GM12878 (cell line): ENCODE results near the gene TRERF1.

ENCODE experiments used
- HSF1 ChIP-seq: fragments of 150-350 bp; IDR thresholded peaks from 2 replicates; pipeline ENCODE4 v1.6.1; 2014; ENCODE audit warnings: mild to moderate bottlenecking, low read depth, low read length
- MYC ChIP-seq: IDR thresholded peaks from 2 replicates; pipeline ENCODE4 v1.6.1; 2011; ENCODE audit warnings: mild to moderate bottlenecking, low read length, moderate library complexity, inconsistent platforms; ENCODE audit not compliant: insufficient read depth, insufficient replicate concordance, insufficient read length, severe bottlenecking
- SIN3A ChIP-seq: IDR thresholded peaks from 2 replicates; pipeline ENCODE4 v1.6.1; 2012; ENCODE audit warnings: low read depth, low read length, improper control_type of control experiment
- TF ChIP-seq, protein P1 (sequence below), 3 experiments: IDR thresholded peaks in 2 of 3; conservative IDR thresholded peaks in 1 of 3; 2 replicates each; pipeline ENCODE4 v1.5.1; 2011; ENCODE audit warnings: low read depth in 3 of 3, low read length in 3 of 3, mild to moderate bottlenecking in 3 of 3, control low read depth in 2 of 3, moderate library complexity in 2 of 3, inconsistent platforms in 1 of 3, mixed read lengths in 1 of 3; ENCODE audit not compliant: control insufficient read depth in 2 of 3, insufficient read depth in 1 of 3; ENCODE audit errors: extremely low read depth in 1 of 3

DNA sequence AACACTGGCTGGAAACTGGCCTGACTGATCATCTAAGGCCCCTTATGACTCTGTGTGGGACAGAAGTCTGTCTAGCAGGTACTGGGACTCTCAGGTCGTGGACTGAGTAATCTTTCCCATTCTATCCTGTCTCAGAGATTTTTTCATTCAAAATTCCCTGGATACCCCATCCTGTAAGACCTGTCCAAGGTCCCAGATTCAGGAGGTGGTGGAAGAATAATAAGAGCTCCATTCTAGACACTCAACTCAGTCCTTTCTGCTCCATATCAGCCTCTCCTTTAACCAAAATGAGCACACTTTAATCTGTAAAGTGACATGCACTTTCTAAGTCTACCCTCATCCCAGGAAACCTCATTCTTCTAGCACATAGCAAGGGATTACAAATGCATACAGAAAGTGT lies 151.5 kb downstream of the TRERF1 start:
- no peak for TF ChIP-seq SIN3A
- no peak for TF ChIP-seq HSF1
- TF ChIP-seq, protein P1, sequence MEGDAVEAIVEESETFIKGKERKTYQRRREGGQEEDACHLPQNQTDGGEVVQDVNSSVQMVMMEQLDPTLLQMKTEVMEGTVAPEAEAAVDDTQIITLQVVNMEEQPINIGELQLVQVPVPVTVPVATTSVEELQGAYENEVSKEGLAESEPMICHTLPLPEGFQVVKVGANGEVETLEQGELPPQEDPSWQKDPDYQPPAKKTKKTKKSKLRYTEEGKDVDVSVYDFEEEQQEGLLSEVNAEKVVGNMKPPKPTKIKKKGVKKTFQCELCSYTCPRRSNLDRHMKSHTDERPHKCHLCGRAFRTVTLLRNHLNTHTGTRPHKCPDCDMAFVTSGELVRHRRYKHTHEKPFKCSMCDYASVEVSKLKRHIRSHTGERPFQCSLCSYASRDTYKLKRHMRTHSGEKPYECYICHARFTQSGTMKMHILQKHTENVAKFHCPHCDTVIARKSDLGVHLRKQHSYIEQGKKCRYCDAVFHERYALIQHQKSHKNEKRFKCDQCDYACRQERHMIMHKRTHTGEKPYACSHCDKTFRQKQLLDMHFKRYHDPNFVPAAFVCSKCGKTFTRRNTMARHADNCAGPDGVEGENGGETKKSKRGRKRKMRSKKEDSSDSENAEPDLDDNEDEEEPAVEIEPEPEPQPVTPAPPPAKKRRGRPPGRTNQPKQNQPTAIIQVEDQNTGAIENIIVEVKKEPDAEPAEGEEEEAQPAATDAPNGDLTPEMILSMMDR (IDR thresholded peaks at IDR 0.05 in 2 of 3, conservative IDR thresholded peaks at IDR 0.05 in 1 of 3; ENCODE audit: control insufficient read depth in 2 of 3, extremely low read depth in 1 of 3, insufficient read depth in 1 of 3, low read depth in 3 of 3, low read length in 3 of 3): no peak
- TF ChIP-seq MYC: no peak
